GM20000 (cell line): Measurements from ENCODE around the gene FHIT.
A peak's percentile ranks its signal among the peaks of the same experiment; 100 is the strongest.

Source experiments
- DNase-seq: peaks from one replicate; pipeline ENCODE4 v3.0.0; 2012; ENCODE audit warnings: low spot score
- TF ChIP-seq, protein P1 (sequence below): IDR thresholded peaks from 2 replicates; pipeline ENCODE4 v1.5.1; 2012; ENCODE audit warnings: mild to moderate bottlenecking, control low read depth; ENCODE audit errors: extremely low read depth, missing control alignments

The FHIT gene

DNA sequence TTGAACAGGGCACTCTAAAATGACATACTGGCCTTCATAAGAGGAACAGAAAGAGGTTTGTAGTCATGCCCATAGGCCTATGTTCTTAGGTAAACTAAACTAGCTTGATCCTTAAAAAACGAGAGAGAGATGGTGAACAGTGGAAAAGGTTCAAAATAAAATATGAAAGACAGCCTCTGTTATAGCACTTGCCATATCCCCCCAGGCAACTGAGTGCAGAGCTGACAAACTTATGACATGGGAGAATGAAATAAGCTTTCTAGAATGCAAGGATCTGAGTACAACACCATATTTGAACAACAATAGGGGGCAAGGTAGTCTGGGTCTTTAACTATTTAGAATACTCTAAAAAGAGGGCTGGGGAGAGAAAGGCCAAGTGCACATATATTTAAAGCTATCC is 1500.9 kb downstream of the FHIT start:
- TF ChIP-seq, protein P1, sequence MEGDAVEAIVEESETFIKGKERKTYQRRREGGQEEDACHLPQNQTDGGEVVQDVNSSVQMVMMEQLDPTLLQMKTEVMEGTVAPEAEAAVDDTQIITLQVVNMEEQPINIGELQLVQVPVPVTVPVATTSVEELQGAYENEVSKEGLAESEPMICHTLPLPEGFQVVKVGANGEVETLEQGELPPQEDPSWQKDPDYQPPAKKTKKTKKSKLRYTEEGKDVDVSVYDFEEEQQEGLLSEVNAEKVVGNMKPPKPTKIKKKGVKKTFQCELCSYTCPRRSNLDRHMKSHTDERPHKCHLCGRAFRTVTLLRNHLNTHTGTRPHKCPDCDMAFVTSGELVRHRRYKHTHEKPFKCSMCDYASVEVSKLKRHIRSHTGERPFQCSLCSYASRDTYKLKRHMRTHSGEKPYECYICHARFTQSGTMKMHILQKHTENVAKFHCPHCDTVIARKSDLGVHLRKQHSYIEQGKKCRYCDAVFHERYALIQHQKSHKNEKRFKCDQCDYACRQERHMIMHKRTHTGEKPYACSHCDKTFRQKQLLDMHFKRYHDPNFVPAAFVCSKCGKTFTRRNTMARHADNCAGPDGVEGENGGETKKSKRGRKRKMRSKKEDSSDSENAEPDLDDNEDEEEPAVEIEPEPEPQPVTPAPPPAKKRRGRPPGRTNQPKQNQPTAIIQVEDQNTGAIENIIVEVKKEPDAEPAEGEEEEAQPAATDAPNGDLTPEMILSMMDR: no peak

DNA sequence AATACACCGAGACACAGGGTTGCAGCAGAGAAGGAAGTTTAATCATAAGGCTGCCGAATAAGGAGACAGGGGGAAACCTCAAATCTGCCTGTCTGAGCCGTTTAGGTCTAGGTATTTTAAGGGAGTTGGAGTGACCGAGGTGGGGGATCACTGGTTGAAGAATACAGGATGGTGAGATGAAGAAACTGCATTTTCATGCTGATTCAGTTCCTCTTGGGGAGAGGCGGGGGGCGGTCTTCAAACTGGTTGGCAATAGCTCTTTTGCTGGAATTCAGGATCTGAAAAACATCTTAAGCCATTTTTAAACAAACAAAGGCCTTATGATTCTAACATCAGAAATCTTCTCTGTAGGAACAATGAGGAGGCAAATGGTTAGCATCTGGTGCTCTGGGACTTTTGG is 1502.0 kb downstream of the FHIT start:
- no peak for DNase-seq
- TF ChIP-seq, protein P1: no peak

More for the DNA sequence above, 1500.9 kb downstream of the FHIT start:
- no peak for DNase-seq

DNA sequence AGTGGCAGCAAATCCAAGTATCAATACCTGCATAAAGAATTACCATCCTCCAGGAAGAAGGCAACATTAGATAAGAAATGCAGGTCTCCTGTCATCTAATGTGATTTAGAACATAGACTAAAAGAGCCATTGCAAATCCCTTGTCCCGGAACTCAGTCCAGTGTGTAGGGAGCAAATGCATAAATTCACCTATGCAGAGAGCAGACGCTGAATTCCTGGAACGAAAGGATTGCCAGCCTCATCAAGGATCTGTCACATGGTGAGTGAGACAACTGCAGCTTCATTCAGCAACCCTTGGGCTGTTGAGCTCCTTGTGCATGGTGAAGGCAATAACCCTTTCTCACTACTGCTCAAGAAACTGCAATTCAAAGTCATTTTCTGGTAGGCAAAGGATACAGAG is 1504.7 kb downstream of the FHIT start:
- DNase-seq: no peak
- TF ChIP-seq, protein P1: no peak

DNA sequence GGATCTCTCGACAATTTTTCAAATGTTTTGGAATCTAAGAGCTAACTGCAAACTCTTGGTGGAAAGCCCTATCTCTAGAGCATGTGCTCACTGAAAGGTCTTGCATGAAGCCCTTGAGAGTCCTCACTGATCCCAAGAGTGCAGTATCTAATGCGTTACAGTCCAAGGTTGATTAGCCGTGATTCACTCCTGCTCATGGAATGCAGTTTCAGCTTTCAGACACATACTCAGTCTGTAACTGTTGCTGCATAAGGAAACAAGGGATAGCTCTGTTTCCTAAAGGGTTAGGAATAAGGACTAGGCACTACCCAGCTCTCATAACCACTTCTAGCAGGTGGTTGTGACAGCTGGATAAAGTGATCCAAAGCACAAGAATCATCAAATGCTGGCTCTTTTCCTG is 1514.0 kb downstream of the FHIT start:
- DNase-seq: no peak
- TF ChIP-seq, protein P1: no peak

DNA sequence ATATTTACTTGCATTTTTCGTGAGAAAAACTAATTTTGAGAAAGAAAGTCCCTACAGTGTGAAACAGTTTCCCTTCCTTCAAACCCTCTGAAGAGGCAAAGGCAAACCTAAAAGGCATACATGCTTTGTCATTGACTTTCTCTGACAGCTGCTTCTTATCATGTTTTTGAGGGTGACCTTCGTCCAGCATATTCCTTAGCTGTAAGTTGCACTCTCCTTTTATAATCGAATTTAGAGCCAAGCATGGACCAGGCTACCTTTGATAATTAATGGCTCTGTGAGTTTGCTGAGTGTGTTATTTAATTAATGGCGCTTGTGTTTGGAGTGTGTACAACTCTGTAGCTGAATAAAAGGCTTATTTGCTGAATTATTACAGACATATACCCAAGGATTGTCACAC is 1517.2 kb downstream of the FHIT start:
- TF ChIP-seq, protein P1: no peak
- no peak for DNase-seq

DNA sequence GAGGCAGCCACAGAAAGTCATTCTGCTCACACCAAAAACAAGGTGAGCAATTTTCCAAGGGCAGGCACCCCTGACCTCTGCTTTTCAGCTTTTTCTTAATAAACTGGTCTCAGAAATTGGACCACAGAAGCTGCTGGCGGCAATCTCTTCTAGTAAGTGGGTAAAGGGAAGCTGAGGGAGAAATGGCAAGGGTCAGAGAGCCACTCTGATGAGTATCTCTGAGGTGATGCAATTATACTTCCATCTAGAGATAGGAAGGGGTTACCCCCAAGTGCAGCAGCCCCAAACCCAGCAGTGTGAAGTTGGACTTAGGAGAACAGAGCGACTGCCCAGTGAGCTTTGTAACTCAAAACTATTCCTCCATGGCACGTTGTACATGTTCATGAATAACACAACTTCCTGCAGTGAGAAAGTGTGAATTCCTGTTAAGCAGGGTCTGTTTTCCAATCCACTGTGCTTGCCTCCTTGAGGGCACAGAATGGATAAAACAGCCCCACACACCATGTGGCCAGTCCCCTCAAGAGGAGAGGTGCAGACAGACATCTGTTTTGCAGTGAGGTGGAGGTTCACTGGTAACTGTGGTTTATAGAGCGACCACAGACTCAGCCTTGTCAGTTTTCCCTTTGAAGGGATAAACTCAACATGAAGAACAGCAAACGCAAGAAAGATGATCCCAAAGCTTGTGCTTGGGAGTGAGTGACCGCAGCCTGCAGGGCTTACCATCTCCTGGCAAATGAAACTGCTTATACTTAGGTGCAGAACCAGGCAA is 1518.0 kb downstream of the FHIT start:
- TF ChIP-seq, protein P1: no peak
- no peak for DNase-seq

DNA sequence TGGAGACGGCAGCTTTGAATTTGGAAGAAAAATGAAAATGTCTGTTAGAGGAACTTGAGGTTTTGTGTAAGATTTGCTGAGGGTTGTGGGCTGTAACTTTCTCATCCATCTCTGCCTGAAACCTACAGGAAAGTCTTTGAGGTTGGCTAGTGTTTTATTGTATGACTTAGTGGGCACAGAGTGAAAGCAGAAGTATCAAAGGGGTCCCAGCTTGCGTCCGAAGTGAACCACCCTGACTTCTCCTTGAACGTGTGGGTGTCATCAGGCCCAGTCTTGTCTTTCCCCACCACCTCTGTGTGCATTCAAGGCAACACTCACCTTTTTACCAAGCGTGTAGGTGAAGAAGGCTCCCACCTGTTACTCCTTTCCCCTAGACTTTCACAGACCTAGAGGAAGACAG is 1519.3 kb downstream of the FHIT start:
- TF ChIP-seq, protein P1: no peak
- DNase-seq: peak; percentile 13
